Fibroblast of lung (primary cell): ENCODE data around the gene IGF1R. TPM values are rescaled to one million over a fixed set of nuclear protein-coding genes. Genes with fewer than 3 reads are reported as not detected.

Experiments
- DNase-seq, 2 donors: peaks; one replicate each; pipeline versions ENCODE4 v3.0.0 to v3.0.0-alpha.2; 2010; ENCODE audit warnings: low read depth in 2 of 2
- H2AFZ ChIP-seq: 2 replicates; pipeline ENCODE4 v1.5.1; 2012; ENCODE audit warnings: low read length, control low read depth, inconsistent platforms
- H3K27ac ChIP-seq: 2 replicates; pipeline ENCODE4 v1.5.1; 2011; ENCODE audit warnings: low read length, control low read depth; ENCODE audit not compliant: insufficient read depth
- H3K27me3 ChIP-seq: 2 replicates; pipeline ENCODE4 v1.5.1; 2011; ENCODE audit warnings: mild to moderate bottlenecking, low read length; ENCODE audit not compliant: control insufficient read depth, insufficient read depth
- H3K36me3 ChIP-seq: 2 replicates; pipeline ENCODE4 v1.5.1; 2011; ENCODE audit warnings: low read length; ENCODE audit not compliant: control insufficient read depth, insufficient read depth
- H3K4me1 ChIP-seq: 2 replicates; pipeline ENCODE4 v1.5.1; 2011; ENCODE audit warnings: low read length; ENCODE audit not compliant: control insufficient read depth, insufficient read depth; ENCODE audit errors: extremely low read depth
- H3K4me2 ChIP-seq: 2 replicates; pipeline ENCODE4 v1.5.1; 2011; ENCODE audit warnings: low read length, control low read depth; ENCODE audit not compliant: insufficient read depth; ENCODE audit errors: extremely low read depth
- H3K4me3 ChIP-seq, 4 experiments: fragments of 200-600 bp in 1 of 4; sonication (generic) in 1 of 4; replicated peaks in 1 of 4; 2 replicates each; pipeline ENCODE4 v1.5.1; 2011 to 2016; ENCODE audit warnings: low read length in 4 of 4, low read depth in 3 of 4, mild to moderate bottlenecking in 3 of 4, control low read depth in 2 of 4, inconsistent platforms in 1 of 4, mixed read lengths in 1 of 4; ENCODE audit not compliant: insufficient read depth in 1 of 4; ENCODE audit errors: control extremely low read depth in 1 of 4
- H3K79me2 ChIP-seq: 2 replicates; pipeline ENCODE4 v1.5.1; 2012; ENCODE audit warnings: mild to moderate bottlenecking, low read length, inconsistent platforms; ENCODE audit not compliant: control insufficient read depth, insufficient read depth
- H3K9ac ChIP-seq: 2 replicates; pipeline ENCODE4 v1.5.1; 2011; ENCODE audit warnings: mild to moderate bottlenecking, low read length, control low read depth; ENCODE audit not compliant: insufficient read depth
- H3K9me3 ChIP-seq: 2 replicates; pipeline ENCODE4 v1.5.1; 2012; ENCODE audit warnings: low read depth, low read length; ENCODE audit not compliant: control insufficient read depth, insufficient read depth
- H4K20me1 ChIP-seq: 2 replicates; pipeline ENCODE4 v1.5.1; 2011; ENCODE audit warnings: low read length; ENCODE audit not compliant: control insufficient read depth, insufficient read depth; ENCODE audit errors: extremely low read depth
- EZH2 ChIP-seq: IDR thresholded peaks from 2 replicates; pipeline ENCODE4 v1.5.1; 2012; ENCODE audit warnings: low read length, control low read depth, mild to moderate bottlenecking; ENCODE audit errors: missing control alignments
- polyA plus RNA-seq, 2 donors: library from polyadenylated mRNA; depleted of rRNA in 1 of 2; stranded (reverse) in 1 of 2; unstranded in 1 of 2; fragments of >200 nt; gene quantifications; 2 replicates each; pipeline ENCODE4 v1.2.1, GENCODE V29; 2011 to 2012; ENCODE audit warnings: missing spikeins in 1 of 2
- total RNA-seq: library from RNA; depleted of rRNA; stranded (reverse); fragments of >200 nt; gene quantifications from 2 replicates; pipeline ENCODE4 v1.2.1, GENCODE V29; 2014
- TF ChIP-seq, protein P1 (sequence below), 2 donors: IDR thresholded peaks in 1 of 2; conservative IDR thresholded peaks in 1 of 2; 1 replicate in 1 of 2; 2 replicates in 1 of 2; pipeline ENCODE4 v1.5.1; 2011 to 2012; ENCODE audit warnings: low read length in 2 of 2, control low read depth in 1 of 2, inconsistent platforms in 1 of 2, low read depth in 1 of 2, mild to moderate bottlenecking in 1 of 2

IGF1R gene
- total and polyA plus RNA-seq, 2 donors (not counting 1 experiment from before 2014, with no cell fraction given) = 14.6 to 28.6 TPM

DNA sequence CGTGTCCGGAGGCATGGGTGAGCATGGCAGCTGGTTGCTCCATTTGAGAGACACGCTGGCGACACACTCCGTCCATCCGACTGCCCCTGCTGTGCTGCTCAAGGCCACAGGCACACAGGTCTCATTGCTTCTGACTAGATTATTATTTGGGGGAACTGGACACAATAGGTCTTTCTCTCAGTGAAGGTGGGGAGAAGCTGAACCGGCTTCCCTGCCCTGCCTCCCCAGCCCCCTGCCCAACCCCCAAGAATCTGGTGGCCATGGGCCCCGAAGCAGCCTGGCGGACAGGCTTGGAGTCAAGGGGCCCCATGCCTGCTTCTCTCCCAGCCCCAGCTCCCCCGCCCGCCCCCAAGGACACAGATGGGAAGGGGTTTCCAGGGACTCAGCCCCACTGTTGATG lies 309.7 kb downstream of the IGF1R start:
- H3K27ac ChIP-seq = no peak overlapping the region
- no peak for DNase-seq
- peaks cover 22% of the 10 kb centered on the region for H3K4me1 ChIP-seq
- no peak for TF ChIP-seq EZH2
- TF ChIP-seq, protein P1, sequence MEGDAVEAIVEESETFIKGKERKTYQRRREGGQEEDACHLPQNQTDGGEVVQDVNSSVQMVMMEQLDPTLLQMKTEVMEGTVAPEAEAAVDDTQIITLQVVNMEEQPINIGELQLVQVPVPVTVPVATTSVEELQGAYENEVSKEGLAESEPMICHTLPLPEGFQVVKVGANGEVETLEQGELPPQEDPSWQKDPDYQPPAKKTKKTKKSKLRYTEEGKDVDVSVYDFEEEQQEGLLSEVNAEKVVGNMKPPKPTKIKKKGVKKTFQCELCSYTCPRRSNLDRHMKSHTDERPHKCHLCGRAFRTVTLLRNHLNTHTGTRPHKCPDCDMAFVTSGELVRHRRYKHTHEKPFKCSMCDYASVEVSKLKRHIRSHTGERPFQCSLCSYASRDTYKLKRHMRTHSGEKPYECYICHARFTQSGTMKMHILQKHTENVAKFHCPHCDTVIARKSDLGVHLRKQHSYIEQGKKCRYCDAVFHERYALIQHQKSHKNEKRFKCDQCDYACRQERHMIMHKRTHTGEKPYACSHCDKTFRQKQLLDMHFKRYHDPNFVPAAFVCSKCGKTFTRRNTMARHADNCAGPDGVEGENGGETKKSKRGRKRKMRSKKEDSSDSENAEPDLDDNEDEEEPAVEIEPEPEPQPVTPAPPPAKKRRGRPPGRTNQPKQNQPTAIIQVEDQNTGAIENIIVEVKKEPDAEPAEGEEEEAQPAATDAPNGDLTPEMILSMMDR (conservative IDR thresholded peaks at IDR 0.05 in 1 of 2, IDR thresholded peaks at IDR 0.05 in 1 of 2; ENCODE audit: low read depth in 1 of 2, low read length in 2 of 2) = no peak
- H3K27me3 ChIP-seq = no peaks in the 10 kb centered on the region
- no peak overlapping the region for H3K4me2 ChIP-seq
- no peak overlapping the region for H3K9ac ChIP-seq
- peaks cover 6% of the 10 kb centered on the region for H3K9me3 ChIP-seq
- no peaks in the 10 kb centered on the region for H4K20me1 ChIP-seq
- no peak overlapping the region for H2AFZ ChIP-seq
- peaks cover 15% of the 10 kb centered on the region for H3K36me3 ChIP-seq
- H3K4me3 ChIP-seq = no peak overlapping the region
- H3K79me2 ChIP-seq = no peaks in the 10 kb centered on the region

DNA sequence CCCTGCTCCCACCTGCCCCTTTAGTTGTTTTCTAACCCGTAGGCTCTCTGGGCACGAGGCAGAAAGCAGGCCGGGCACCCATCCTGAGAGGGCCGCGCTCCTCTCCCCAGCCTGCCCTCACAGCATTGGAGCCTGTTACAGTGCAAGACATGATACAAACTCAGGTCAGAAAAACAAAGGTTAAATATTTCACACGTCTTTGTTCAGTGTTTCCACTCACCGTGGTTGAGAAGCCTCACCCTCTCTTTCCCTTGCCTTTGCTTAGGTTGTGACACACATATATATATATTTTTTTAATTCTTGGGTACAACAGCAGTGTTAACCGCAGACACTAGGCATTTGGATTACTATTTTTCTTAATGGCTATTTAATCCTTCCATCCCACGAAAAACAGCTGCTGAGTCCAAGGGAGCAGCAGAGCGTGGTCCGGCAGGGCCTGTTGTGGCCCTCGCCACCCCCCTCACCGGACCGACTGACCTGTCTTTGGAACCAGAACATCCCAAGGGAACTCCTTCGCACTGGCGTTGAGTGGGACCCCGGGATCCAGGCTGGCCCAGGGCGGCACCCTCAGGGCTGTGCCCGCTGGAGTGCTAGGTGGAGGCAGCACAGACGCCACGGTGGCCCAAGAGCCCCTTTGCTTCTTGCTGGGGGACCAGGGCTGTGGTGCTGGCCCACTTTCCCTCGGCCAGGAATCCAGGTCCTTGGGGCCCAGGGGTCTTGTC lies 310.7 kb downstream of the IGF1R start:
- H3K4me1 ChIP-seq = peaks cover 14% of the 10 kb centered on the region
- no peak overlapping the region for H3K4me3 ChIP-seq
- no peak overlapping the region for H3K9ac ChIP-seq
- H3K27me3 ChIP-seq = no peaks in the 10 kb centered on the region
- H2AFZ ChIP-seq = no peak overlapping the region
- no peak for DNase-seq
- peaks cover 6% of the 10 kb centered on the region for H3K9me3 ChIP-seq
- H3K27ac ChIP-seq = no peak overlapping the region
- H3K36me3 ChIP-seq = peaks cover 15% of the 10 kb centered on the region
- no peaks in the 10 kb centered on the region for H3K79me2 ChIP-seq
- H3K4me2 ChIP-seq = no peak overlapping the region
- TF ChIP-seq EZH2 = no peak
- TF ChIP-seq, protein P1 (conservative IDR thresholded peaks at IDR 0.05 in 1 of 2, IDR thresholded peaks at IDR 0.05 in 1 of 2; ENCODE audit: low read depth in 1 of 2, low read length in 2 of 2) = no peak
- no peaks in the 10 kb centered on the region for H4K20me1 ChIP-seq

DNA sequence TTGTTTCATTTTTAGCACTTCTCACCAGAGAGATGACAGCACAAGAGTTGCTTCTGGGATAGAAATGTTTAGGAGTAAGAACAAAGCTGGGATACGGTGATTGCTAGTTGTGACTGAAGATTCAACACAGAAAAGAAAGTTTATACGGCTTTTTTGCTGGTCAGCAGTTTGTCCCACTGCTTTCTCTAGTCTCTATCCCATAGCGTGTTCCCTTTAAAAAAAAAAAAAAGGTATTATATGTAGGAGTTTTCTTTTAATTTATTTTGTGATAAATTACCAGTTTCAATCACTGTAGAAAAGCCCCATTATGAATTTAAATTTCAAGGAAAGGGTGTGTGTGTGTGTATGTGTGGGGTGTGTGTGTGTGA lies 311.3 kb downstream of the IGF1R start:
- DNase-seq = no peak
- Histone ChIP-seq H3K4me1 (peaks cover 9% of the 10 kb centered on the region), H3K4me3 (no peak overlapping the region), H2AFZ (no peak overlapping the region), H3K36me3 (peaks cover 15% of the 10 kb centered on the region), H4K20me1 (no peaks in the 10 kb centered on the region), H3K9ac (no peak overlapping the region), H3K27ac (no peak overlapping the region), H3K27me3 (no peaks in the 10 kb centered on the region), H3K4me2 (no peak overlapping the region), H3K79me2 (no peaks in the 10 kb centered on the region), H3K9me3 (peaks cover 6% of the 10 kb centered on the region)
- TF ChIP-seq EZH2 = no peak
- TF ChIP-seq, protein P1 (conservative IDR thresholded peaks at IDR 0.05 in 1 of 2, IDR thresholded peaks at IDR 0.05 in 1 of 2; ENCODE audit: low read depth in 1 of 2, low read length in 2 of 2) = no peak
